Hypothalamus (tissue), 51 donors: ENCODE results near the gene PCSK5.
"Not testable (repeated sequence)": the region's sequence is repeated elsewhere in the genome, so short reads cannot be mapped to it uniquely, and the experiment has no call there.

Experiments used
- DNase-seq, 51 donors: peaks; one replicate each; lab custom pipeline; 2025; lab: John Stamatoyannopoulos, UW

PCSK5 gene

DNA sequence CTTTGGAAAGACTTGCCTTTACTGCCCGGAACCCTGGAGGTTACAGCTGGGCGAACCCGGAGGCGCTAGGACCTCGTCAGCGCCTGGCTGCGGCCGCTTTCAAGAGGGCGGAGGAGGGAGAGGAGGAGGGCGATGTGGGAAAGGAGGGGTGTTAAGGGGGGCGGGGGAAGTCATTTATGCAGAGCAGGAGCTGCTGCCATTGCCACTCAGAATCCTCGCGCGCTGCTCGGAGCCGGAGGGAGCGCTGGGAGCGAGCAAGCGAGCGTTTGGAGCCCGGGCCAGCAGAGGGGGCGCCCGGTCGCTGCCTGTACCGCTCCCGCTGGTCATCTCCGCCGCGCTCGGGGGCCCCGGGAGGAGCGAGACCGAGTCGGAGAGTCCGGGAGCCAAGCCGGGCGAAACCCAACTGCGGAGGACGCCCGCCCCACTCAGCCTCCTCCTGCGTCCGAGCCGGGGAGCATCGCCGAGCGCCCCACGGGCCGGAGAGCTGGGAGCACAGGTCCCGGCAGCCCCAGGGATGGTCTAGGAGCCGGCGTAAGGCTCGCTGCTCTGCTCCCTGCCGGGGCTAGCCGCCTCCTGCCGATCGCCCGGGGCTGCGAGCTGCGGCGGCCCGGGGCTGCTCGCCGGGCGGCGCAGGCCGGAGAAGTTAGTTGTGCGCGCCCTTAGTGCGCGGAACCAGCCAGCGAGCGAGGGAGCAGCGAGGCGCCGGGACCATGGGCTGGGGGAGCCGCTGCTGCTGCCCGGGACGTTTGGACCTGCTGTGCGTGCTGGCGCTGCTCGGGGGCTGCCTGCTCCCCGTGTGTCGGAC, at the start of gene PCSK5:
Gene PCSK5 (plus strand): TSS at position 202 of the 805 bp plus-strand sequence. CDS start 509 bp downstream, at position 711.
- peak; percentile 30 to 95 (median 86) for DNase-seq

DNA sequence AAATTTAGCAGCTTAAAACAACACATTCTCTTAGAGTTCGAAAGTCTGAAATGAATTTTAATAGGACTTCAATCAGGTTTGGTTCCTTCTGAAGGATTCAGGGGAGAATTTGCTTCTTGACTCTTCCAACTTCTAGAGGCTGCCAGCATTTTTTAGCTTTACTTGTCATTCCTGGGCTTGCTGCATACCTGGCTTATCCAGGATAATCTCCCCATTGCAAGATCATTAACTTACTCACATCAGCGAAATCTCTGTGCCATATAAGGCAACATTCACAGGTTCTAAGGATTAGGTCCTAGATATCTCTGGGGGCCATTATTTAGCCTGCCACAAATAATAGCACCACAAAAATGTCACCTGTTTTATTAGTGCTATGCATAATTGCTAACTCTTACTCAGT, 46.2 kb upstream of the PCSK5 start:
- DNase-seq: no peak

DNA sequence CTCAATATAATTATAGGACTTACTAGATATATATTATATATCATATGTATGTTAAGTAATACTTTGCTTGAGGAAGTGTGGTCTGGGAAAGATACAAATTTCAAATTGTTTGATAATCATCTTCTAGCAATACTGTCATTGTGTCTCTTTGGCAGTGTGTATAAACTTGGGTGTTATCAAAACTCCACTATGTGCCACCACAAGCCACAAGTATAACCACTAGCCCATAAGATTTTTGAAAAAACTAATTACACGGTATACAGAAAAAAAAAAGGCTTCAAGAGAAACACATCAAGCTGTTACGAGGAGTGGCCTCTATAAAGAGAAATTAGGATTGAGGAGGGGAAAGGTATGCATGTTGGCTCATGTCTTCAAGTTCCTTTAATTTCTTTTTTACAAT, 44.7 kb upstream of the PCSK5 start:
- DNase-seq: no peak

DNA sequence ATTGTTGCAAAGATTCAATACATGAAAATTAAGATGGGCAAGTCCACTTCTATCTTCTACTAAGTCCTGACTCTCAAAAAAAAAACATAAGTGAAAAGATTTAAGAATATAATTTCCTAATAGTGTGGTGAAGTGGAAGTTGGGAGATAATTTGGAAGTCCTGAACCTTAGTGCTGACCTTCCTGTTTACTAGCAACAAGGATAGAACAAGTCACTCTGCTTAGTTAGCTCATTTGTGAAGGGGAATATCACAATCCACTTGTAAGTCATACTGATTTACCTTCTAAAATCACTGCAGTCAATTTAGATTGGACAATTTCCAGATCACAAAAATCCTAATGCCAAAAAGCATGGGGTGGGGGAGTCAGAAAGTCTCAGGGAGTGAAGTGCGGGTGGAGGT, 43.4 kb upstream of the PCSK5 start:
- DNase-seq: no peak

DNA sequence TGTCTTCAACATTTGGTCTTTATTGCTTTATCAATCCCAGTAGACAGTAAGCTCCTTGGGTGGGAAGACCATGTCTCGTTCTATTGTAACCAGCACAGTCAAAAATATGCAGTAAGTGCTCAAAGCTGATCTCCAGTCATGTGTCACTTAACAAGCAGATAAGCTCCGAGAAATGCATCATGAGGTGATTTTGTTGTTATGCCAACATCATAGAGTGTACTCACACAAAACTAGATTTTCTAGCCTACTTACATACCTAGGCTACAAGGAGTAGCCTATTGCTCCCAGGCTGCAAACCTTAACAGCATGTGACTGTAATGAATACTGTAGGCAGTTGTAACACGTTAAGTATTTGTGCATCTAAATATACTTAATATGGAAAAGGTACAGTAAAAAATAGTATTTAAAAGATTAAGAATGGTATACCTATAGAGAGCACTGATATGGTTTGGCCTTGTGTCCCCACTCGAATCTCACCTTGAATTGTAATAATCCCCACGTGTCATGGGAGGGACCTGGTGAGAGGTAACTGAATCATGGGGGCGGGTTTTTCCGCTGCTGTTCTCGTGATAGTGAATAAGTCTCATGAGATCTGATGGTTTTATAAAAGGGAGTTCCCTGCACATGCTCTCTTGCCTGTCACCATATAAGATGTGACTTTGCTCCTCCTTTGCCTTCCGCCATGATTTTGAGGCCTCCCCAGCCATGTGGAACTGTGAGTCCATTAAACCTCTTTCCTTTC, 39.8 kb upstream of the PCSK5 start:
- DNase-seq: no peak

DNA sequence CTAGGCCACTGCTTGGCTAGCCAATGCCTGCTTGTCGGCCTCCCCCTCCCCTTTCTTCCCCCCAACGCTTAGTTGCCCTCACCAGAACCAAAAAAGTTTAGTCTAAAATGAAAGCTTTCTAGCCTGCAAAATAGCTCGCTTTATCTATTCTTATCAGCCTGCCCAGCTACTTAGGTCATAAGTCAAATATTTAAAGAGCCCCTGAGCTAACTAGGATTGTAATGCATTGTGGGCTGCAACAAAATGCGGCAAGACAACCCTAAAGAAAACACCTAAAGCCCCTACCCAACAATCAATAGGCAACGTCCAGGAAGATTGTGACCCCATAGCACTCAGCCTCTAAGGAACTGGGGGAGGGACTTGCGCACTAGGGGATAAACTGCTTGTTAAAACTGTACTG, 38.6 kb upstream of the PCSK5 start:
- DNase-seq: no peak

DNA sequence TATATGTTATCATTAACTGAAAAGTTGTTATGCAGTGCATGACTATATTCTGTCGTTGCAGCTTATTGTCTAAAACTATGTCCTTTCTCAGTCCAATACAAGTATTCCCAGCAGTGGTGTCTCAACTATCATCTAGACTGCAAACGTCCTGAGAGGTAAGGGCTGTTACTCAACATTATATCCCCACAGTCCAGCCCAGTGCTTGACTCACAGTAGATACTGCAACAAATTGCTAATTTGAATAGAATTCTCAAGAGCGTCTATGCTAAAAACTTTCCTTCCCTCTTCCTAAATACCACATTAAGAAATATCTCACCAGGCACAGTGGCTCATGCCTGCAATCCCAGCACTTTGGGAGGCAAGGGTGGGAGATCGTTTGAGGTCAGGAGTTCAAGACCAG, 37.7 kb upstream of the PCSK5 start:
- DNase-seq: no peak

DNA sequence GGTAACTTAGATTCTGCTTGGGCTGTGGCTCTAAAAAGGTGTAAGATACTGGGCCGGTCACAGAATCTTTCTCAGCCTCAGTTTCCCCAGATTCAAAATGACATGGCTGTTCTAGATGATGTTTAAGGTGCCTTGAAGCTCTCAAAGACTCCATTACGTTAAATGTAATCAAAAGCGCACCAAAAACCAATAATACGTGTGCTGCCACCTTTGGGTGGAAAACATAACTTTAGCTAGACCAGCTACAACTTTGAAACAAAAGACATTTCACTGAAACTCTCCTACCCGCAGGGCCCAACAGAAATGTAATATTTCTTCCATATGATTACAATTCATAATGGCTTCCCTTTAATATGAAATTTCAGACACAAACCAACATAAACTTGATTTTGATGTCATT, 35.0 kb upstream of the PCSK5 start:
- DNase-seq: no peak

DNA sequence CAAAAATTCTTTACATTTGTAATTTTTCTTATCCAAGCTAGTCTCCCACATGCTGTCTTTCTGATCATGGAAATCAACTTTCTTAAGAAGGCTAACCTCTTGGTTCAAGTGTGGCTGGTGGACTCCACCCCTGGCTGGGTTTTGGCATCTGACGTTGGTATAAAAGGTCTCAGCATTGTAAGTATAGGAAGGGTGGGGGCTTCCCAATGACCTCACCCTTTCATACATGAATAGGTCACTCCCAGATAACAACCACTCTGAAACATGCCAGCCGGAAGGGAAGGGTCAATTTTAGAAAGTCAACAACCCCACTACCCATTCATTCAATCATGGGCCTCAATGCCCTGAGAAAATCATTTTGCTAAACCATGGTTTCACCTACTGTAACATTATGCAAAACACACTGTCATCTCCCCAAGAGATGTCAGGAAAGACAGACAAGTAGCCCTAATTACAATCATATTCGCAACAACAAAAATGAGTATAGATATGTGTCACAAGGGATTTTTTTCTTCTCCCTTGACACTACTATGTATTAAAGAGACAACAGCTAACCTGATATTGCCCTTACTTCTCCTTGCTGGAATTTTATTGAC, 31.9 kb upstream of the PCSK5 start:
- no peak for DNase-seq

DNA sequence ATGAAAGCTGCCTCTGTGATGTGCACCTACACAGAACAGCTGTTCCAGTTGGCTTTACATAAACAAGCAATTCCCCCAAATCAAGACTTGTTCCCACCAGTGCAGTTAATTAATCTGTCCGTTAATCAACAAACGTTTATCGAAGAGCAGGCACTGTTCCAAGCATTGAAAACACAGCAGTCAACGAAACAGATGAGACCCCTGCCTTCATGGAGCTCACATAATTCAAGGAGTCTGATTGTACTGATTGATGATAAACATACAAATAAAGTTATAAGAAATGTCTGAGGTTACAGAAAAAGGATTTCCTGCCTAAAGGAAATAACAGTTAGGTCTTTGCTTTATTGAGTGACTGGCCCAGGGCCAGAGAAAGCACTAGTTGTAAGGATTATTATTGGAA, 26.2 kb upstream of the PCSK5 start:
- DNase-seq: no peak

DNA sequence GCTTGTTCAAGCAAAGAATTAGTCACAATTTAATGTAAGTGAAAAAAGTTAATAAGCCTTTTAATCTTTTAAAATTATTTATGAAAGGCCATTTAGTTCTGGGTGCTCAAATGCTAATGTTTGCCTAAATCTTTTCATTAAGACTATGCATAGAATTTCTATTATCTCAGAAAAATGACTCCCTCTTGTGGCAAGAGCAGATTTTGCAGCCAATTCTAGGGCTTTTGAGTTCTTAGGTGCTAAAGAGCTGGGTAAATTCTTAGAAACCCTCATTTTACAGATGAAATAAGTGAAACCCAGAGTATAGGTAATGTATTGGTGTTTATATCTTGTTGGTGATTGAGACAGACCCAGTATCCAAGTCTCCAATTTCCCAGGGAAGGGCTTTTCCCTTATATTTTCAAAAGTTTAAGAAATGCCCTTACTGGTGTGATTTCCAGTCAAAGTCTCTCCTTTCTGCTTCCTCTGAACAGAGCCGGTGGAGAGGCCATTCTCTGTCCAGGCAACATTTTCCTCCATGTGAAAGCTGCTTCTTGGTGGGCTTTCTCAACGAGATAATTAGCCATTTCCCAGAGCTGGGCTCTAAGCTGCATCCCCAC, 24.1 kb upstream of the PCSK5 start:
- peak in 13 of 51 donors; percentile 0 to 55 (median 12) for DNase-seq

DNA sequence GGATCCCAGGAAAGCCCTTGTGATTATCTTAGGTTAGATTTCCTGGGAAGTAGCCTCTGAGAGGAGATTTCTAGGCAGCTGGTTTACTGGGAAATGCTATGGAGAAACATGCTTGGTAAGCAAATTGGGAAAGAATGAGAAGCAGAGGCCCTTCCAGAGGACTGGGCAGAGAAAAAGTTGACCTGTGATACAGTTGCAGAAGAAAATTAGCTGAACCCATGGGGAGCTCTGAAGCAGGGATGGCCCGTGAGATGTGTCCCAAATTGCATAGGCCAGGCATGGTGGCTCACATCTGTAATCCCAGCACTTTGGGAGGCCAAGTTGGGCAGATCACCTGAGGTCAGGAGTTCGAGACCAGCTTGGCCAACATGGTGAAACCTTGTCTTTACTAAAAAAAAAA, 21.9 kb upstream of the PCSK5 start:
- not testable (repeated sequence) for DNase-seq

DNA sequence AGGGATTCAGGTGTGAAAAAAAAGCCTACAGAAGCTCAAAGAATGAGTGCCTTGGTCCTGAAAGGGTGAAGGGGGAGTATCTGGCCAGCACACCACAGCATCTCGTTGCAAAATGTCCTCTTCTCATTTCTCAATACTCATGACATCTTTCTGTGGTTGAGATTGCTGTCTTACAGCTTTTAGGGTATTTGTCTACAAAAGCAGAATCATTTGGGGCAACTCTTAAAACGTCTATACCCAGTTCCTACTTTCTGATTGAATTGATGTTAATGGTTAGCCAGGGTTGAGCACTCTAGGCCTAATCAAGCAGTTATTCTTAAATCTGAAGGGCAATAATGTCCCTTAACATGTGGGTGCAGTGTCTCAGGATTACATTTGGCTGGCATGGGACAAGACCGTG, 21.2 kb upstream of the PCSK5 start:
- no peak for DNase-seq

DNA sequence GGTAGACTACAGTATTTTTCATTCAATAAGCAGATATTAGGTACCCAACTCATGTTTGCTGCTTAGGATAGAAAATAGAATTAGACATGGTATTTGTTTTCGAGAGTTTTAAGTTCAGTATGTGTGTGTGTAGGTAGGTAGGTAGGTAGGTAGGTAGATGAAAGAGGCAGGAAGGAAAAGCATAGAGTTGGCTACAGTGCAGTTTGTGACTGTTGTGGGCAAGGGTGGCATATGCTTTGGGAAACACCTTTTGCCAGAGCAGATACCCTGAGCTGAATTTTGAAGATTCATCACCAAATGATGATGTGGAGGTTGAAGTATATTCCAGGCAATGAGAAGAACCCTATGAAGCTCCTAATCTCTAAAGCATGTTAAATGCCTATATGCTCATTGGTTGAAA, 20.0 kb upstream of the PCSK5 start:
- no peak for DNase-seq

DNA sequence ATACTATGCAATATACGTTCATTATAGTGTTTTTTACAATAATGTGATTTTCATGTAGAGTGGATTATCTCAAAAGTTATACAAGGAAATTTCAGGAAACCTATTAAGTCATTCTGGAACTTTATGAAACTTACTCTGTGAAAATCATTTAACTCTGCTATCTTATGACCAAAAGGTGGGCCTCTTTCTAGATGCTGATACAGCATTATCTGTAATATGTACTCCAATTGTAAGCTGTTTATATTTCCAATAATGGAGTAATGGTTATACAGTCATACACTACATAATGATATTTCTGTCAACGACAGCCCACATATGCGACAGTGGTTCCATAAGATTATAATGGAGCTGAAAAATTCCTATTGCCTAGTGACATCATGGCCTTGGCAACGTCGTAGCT, 18.8 kb upstream of the PCSK5 start:
- no peak for DNase-seq

DNA sequence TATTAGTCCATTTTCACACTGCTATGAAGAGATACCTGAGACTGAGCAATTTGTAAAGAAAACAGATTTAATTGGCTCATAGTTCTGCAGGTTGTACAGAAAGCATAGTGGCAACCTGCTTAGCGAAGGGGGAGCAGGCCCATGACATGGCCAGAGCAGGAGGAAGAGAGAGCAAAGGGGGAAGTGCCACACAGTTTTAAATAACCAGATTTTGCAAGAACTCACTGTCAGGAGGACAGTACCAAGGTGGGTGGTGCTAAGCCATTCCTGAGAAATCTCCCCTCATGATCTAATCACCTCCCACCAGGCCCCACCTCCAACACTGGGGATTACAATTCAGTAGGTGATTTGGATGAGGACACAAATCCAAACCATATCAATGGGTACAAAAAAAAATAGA, 16.8 kb upstream of the PCSK5 start:
- peak in 3 of 51 donors; percentile 2 to 5 (median 2) for DNase-seq

DNA sequence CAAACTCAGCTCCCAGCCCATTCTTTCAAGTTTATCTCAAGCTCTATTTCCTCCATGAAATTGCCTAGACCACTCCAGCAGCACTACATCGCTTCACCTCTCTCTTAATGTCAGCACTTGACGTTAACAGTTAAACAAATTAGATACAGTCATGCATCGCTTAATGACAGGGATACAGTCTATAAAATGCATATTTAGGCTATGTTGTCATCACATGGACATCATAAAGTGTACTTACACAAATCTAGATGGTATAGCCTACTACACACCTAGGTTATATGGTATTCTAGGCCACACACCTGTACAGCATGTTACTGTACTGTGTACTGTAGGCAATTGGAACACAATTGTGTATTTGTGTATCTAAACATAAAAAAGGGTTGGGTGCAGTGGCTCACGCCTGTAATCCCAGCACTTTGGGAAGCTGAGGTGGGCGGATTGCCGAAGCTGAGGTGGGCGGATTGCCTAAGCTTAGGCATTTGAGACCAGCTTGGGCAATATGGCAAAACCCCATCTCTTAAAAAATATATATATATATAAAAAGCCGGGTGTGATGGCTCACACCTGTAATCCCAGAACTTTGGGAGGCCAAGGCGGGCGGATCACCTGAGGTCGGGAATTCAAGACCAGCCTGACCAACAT, 13.4 kb upstream of the PCSK5 start:
- DNase-seq: no peak

DNA sequence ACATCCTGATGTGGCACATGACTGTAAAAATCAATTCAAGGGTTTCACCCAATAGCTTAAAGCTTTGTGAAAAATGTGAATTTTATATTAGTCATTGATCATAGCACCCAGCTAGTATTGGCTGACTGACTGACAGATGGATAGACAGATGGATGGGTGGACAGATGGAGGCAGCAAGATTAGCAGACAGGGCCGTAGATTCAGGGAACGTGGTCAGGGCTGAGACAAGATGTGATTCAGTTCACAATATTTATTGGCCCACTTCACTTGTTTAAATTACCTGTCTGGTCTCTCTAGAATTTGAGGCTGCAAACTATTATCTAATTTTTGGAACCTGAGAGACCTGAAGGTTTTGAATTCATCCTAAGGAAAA, 12.0 kb upstream of the PCSK5 start:
- no peak for DNase-seq

DNA sequence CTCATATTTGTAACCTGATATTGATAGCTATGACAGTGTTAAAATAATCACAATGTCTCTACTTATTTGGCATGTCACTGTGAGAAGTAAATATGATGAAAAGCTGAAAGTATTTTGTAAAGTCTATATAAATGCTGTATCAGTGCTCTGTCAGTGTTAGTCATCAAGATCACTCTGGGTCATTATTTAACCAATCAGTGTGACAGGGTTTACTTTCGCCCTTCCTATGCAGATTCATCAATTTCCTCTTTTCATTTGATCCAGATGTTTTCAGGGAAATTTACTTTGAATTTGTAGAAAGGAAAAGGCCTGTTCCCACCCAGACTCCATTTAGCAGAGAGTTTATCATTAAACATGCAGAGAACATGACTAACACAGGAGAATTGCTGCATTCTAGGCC, 9.9 kb upstream of the PCSK5 start:
- no peak for DNase-seq

DNA sequence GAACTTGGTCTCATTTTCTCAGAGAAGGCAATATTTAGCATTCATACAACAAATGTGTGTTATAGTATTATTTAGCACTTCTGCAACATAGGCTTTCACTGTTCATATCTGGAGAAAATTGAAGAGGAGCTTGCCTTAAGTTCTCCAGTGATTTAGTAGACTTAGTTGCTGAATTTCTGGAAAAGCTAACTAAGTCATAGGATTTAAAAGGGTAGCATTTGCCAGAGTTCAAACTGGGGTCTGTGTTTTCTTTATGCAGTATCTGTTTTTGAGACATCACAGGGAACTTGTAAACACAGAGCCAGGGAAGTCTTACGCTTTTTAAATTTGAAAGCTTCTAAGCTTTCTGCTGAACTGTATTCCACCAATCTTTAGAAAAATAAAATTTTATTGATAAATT, 8.7 kb upstream of the PCSK5 start:
- DNase-seq: no peak

DNA sequence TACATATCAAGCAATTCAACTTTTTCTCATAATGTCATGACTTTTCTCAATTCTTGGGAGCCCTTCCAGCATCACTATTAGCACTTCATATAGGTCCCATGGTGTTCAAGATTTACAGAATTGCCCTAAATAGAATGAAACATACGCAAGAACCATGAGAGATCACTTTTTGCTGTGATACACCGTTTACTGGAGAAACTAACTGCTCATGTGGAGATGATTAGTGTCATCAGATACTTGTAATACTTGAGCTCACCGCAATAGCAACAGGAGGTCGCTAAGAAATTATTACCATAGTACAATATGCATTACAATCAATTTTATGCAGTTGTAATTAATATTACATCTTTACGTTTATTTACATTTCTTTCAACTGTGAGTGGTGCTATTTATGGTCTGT, 4.8 kb upstream of the PCSK5 start:
- no peak for DNase-seq
